ENCODE measurements around the gene MYO1A.

DNA sequence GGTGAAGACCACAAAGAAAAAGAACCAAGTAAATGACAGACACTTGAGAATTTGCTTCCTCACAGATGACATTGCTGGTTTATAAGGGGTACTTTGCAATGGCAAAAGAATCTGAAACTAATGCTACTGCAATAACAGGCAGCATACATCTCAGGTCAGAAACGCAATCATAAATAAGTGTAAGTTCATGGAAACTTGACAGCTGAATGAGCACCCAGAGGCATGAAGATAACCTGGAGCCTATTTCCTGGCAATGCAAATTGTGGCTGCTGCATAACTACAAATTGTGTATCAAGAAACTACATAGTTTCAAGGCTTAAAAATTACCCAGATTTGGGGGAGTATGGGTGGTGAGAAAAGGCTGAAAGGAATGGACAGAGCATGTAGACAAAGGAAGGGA is 8.5 kb upstream of the MYO1A start:
- TF ChIP-seq CBX8 (IDR thresholded peaks at IDR 0.05) (no peak), POLR2A (IDR thresholded peaks at IDR 0.05; ENCODE audit: low read length) (no peak), FOXS1 (CRISPR knock-in tag; IDR thresholded peaks at IDR 0.05) (no peak), ESRRA (IDR thresholded peaks at IDR 0.05; ENCODE audit: borderline replicate concordance, low read length) (no peak), CHD4 (IDR thresholded peaks at IDR 0.05; ENCODE audit: borderline replicate concordance) (no peak)
- TF ChIP-seq, protein P1, sequence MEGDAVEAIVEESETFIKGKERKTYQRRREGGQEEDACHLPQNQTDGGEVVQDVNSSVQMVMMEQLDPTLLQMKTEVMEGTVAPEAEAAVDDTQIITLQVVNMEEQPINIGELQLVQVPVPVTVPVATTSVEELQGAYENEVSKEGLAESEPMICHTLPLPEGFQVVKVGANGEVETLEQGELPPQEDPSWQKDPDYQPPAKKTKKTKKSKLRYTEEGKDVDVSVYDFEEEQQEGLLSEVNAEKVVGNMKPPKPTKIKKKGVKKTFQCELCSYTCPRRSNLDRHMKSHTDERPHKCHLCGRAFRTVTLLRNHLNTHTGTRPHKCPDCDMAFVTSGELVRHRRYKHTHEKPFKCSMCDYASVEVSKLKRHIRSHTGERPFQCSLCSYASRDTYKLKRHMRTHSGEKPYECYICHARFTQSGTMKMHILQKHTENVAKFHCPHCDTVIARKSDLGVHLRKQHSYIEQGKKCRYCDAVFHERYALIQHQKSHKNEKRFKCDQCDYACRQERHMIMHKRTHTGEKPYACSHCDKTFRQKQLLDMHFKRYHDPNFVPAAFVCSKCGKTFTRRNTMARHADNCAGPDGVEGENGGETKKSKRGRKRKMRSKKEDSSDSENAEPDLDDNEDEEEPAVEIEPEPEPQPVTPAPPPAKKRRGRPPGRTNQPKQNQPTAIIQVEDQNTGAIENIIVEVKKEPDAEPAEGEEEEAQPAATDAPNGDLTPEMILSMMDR (IDR thresholded peaks at IDR 0.05) = no peak
- TF ChIP-seq, protein P2, sequence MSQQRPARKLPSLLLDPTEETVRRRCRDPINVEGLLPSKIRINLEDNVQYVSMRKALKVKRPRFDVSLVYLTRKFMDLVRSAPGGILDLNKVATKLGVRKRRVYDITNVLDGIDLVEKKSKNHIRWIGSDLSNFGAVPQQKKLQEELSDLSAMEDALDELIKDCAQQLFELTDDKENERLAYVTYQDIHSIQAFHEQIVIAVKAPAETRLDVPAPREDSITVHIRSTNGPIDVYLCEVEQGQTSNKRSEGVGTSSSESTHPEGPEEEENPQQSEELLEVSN (IDR thresholded peaks at IDR 0.05; ENCODE audit: borderline replicate concordance, low read depth) = no peak
- TF ChIP-seq, protein P3, sequence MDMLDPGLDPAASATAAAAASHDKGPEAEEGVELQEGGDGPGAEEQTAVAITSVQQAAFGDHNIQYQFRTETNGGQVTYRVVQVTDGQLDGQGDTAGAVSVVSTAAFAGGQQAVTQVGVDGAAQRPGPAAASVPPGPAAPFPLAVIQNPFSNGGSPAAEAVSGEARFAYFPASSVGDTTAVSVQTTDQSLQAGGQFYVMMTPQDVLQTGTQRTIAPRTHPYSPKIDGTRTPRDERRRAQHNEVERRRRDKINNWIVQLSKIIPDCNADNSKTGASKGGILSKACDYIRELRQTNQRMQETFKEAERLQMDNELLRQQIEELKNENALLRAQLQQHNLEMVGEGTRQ (IDR thresholded peaks at IDR 0.05) = no peak
- TF ChIP-seq, protein P4, sequence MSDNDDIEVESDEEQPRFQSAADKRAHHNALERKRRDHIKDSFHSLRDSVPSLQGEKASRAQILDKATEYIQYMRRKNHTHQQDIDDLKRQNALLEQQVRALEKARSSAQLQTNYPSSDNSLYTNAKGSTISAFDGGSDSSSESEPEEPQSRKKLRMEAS (IDR thresholded peaks at IDR 0.05) = no peak
